LoVo (cell line): Measurements from ENCODE around the gene TMEM181.
"Not testable (repeated sequence)": the region's sequence is repeated elsewhere in the genome, so short reads cannot be mapped to it uniquely, and the experiment has no call there.

Experiments
- DNase-seq: peaks from one replicate; pipeline ENCODE4 v3.0.0-alpha.2; 2016; ENCODE audit warnings: low spot score

Gene TMEM181

DNA sequence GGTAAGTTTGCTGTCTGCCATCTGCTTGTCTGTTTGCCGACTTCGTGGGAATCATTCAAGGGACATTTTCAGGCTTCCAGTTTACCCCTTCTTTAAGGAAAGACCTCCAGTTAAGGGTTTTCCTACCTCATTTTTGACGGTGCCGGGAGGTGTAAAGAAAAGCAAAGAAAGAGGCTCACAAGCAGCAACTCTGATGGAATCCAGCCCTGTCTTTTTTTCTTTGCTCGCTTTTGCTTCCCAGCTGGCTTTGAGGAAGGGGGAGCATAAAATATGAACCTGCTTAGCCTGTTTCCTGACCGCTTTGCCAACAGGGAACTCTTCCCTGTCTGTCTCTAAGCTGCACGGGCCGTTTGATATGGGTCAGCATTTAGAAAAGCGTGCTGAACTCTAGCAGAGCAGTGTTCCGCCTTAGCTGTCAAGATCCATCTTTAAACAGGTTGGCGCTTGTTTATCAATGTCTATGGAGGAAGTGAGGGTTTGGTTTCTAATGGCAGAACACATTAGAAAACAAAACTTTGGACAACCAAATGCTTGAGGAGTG lies 103.8 kb downstream of the TMEM181 start:
- no peak for DNase-seq

GRCh38 chr6:158665332-158665731 lies 105.4 kb downstream of the TMEM181 start:
- no peak for DNase-seq

GRCh38 chr6:158666628-158667359 lies 106.9 kb downstream of the TMEM181 start:
- DNase-seq: no peak

DNA sequence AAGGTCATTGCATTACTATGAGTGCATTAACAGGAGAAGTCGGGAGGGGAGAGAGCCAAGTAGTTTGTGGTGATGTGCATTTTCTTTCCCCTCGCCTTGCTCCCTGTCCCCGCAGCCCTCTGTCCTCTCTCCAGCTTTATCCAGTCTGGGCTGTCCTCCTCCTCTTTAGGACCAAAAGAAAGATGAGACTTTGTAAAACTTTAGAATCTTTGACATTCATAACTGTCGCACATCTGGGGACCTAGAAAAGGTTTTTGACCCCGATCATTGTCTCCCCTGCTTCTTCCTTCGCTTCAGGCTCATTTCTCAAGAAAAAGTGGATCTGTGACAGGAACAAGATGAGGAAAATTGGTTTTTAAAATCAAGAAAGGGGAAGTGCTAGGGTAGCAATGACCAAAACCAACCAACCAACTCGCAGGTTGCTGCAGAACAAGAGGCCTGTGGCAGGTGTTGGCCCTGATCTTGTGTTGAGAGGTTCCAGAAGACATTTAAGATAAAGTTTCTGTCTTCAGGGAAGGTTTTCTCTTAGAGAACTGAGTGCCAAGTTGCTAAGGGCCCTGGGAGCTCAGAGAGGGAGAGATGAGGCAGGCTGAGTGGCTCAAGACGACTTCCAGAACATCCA lies 107.6 kb downstream of the TMEM181 start:
- DNase-seq: no peak

DNA sequence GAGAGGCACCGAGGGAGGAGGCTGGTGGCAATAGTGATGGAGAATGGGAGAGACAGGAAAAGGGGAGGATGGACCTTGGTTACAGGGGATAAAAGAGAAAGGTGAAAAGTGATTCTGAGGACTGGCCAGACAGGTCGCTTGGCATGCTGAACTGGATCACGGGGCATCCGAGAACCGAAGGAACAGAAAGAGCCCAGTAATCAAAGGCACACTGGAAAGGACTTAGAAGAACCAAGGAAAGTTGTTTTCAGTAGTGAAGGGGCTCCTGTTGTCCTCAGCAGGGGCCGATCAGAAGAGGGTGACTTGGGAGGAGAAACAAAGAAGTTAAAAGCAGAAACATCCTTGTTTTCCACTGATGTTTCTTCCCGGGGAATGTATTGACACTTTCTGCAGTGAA lies 108.8 kb downstream of the TMEM181 start:
- DNase-seq: no peak

DNA sequence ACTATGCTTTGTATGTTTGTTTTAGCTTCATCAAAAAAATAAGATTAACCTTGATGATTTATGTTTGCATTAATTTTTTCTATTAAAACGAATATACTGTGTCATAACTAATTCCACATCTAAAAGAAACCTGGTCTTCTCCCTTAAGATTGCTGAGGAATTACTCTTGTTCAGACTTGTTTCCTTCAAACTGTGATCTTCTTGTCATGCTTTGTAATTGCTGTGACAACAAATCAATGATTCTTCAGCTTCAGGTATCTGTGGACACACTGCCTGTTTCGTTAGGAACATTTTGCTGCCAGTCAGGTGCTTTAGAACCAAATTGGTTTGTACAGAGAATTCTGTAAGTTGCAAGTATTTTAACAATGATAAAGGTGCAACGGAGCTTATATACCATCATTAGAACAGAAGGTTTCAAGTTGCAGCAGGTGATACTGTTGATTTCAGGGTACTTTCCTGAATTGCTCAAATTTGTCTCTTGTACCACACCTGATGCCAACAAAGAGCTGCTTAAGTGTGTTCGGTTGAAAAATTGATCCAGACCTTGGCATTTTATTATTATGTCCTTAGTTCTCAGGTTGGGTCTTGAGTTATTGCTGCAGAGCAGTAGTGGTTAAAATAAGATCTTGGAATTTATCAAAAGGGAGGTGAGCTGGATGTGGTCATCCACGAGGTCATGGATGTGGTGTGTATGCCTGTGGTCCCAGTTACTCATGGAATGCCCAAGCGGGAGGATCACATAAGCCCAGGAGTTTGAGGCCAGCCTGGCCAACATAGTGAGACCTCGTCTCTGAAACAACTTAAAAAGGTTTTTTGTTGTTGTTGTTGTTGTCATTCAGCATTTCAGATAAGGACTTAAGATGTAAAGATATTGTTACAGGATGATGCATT lies 109.5 kb downstream of the TMEM181 start:
- no peak for DNase-seq

DNA sequence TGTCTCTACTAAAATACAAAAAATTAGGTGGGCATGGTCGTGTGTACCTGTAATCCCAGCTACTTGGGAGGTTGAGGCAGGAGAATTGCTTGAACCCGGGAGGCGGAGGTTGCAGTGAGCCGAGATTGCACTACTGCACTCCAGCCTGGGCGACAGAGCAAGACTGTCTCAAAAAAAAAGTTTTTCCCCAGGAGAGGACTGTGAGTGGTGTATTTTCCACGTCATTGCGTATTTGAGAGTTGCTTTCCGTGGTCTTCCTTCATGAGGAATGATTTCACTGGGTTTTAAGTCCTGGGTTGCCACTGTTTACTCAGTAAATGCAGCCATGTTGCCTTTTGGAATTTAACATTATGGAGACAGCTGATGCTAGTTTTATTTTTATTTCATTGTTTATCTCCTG lies 112.2 kb downstream of the TMEM181 start:
- not testable (repeated sequence) for DNase-seq

GRCh38 chr6:158672726-158673125 lies 112.8 kb downstream of the TMEM181 start:
- DNase-seq: no peak

DNA sequence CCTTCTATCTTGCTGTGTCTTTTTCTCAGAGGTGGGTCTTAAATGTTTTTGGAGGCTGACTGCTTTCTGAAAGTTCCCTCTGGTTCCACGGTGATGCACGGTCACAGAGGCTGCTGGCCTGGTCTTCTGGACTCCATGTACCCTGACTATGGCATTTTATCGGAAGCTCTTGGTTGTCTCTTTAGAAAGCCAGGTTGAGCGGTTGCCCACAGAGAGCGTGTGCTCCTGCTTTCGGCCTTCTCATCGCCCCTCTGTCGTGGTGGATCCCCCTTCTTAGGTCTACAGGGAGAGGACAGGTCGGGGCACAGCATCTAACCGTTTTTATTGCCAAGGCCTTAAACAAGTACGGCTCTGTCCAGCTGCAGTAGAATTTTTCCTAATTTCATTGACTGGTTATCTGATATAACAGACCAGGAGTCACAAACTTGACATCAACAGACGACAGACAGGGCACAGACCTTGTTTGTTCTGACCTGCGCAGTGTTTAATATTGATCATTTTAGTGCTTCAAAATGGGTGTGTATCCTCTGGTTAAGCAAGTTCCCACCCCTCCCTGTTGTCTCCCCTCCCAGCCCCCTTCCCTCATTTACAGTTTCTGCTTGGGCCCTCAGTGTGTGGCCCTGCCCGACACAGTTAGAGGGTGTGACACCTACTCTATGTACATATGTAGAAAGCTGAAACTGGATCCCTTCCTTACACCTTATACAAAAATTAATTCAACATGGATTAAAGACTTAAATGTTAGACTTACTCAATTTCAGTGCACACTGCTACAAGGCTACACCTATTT lies 114.6 kb downstream of the TMEM181 start:
- no peak for DNase-seq

- not testable (repeated sequence) for DNase-seq
Measured at GRCh38 chr6:158677094-158677493, 117.2 kb downstream of the TMEM181 start.

GRCh38 chr6:158677906-158678578 lies 118.2 kb downstream of the TMEM181 start:
- DNase-seq: no peak

- no peak for DNase-seq
Measured at GRCh38 chr6:158680015-158680414, 120.1 kb downstream of the TMEM181 start.

DNA sequence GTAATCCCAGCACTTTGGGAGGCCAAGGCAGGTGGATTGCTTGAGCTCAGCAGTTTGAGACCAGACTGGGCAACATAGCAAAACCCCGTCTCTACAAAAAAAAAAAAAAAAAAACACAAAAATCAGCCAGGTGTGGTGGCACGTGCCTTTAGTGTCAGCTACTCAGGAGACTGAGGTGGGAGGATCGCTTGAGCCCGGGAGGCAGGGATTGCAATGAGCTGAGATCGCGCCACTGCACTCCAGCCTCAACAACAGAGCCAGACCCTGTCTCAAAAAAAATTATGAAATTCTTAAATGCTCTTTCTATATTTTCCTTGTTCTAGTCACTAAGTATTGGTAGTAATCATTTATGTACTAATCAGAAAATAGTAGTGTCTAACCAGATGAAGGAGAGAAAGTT lies 120.6 kb downstream of the TMEM181 start:
- no peak for DNase-seq

DNA sequence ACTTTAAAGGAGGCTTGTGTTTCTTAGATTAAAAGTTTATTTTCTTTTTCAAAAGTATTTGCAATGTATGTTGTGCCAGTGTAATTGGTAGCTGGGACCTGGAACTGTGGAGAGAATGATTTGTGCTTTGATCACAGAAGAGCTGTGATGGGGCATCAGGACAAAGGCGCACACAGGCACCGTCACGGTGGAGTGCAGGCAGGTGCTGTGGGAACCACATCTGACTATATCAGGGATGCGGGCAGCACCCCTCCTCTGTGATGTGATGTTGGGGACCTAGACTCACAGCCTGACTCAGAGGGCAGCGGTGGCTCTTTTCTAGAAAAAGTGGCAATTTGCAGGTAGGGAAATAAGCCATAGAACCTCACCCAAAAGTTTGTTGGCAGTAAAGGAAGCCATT lies 124.4 kb downstream of the TMEM181 start:
- no peak for DNase-seq

DNA sequence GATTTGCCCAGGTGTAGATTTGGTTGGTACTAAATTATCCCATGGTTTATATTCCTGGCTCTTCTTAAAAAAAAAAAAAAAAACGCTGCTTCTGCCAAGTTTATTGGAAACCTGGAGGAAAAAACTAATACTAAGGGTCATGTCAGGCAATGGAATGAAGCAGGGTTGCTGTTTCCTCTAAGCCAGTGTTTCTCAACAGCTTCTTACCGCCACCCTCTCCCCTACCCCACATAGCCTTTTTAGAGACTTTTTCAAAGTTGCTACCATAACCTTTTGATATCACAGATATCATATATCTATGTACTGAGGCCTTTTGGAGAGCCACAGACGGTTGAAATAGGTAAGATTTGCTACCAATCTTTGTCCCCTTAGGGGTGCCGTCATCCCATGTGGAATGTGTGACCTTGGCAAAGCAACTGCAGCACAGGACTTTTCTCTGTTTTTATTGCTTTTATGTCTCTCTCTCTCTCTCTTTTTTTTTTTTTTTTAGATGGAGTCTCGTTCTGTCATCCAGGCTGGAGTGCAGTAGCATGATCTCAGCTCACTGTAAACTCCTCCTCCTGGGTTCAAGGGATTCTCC lies 124.9 kb downstream of the TMEM181 start:
- DNase-seq: no peak
